ENCODE data around the gene SLC6A1.

GRCh38 chr3:11050666-11051323 is 58.2 kb downstream of the SLC6A1 start:
- no peak for TF ChIP-seq CTCF (IDR thresholded peaks at IDR 0.05)
- TF ChIP-seq POLR2A (IDR thresholded peaks at IDR 0.05; ENCODE audit: low read depth): no peak
